Urinary bladder (tissue), 4 donors: ENCODE data around the gene ORAI3. TPM values are rescaled to one million over a fixed set of nuclear protein-coding genes. Genes with fewer than 3 reads are reported as not detected.

Source experiments
- DNase-seq: peaks from one replicate; pipeline ENCODE4 v3.0.0-alpha.2; 2015; ENCODE audit errors: extremely low spot score
- H3K27ac ChIP-seq: one replicate; pipeline ENCODE4 v1.5.1; 2013; ENCODE audit warnings: low read depth, mild to moderate bottlenecking, moderate library complexity
- H3K36me3 ChIP-seq: one replicate; pipeline ENCODE4 v1.6.1; 2013; ENCODE audit warnings: mild to moderate bottlenecking, moderate library complexity; ENCODE audit not compliant: insufficient read depth
- H3K4me1 ChIP-seq: one replicate; pipeline ENCODE4 v1.6.1; 2013; ENCODE audit warnings: mild to moderate bottlenecking, moderate library complexity; ENCODE audit not compliant: insufficient read depth
- H3K4me3 ChIP-seq: one replicate; pipeline ENCODE4 v1.5.1; 2013; ENCODE audit warnings: low read depth, low read length
- WGBS: extraction: QIAGEN DNeasy Blood & Tissue Kit; methylation state at CpG from one replicate; pipeline ENCODE4 v1.1.7; 2013; 5-methylcytosine and 5-hydroxymethylcytosine counted together
- polyA plus RNA-seq: library from polyadenylated mRNA; stranded (reverse); fragments of 200-250 nt; gene quantifications from one replicate; pipeline ENCODE4 v1.2.3, GENCODE V29; 2013
- small RNA-seq: library from RNA; depleted of rRNA; stranded (forward); fragments of <200 nt; gene quantifications from one replicate; pipeline ENCODE3, GENCODE V24; 2014
- total RNA-seq: library from RNA; depleted of rRNA; stranded (reverse); fragments of >200 nt; gene quantifications from one replicate; pipeline ENCODE4 v1.2.3, GENCODE V29; 2014
- donor health status: healthy with polysubstance abuse.
- donor health status: healthy.

Gene ORAI3
- total and polyA plus RNA-seq, 2 donors: 16.7 to 39.7 TPM

GRCh38 chr16:31002862-31003341, 54.0 kb downstream of the ORAI3 start:
- H3K36me3 ChIP-seq: no peaks in the 10 kb centered on the region
- no peak for DNase-seq
- H3K4me3 ChIP-seq: no peak overlapping the region
- WGBS: 75% methylated on average over 9 of the region's 9 CpGs
- H3K27ac ChIP-seq: no peak overlapping the region
- H3K4me1 ChIP-seq: no peaks in the 10 kb centered on the region

- no peaks in the 10 kb centered on the region for H3K4me1 ChIP-seq
- DNase-seq: no peak
- 83% methylated on average over 6 of the region's 6 CpGs for WGBS
- H3K27ac ChIP-seq: no peak overlapping the region
- no peak overlapping the region for H3K4me3 ChIP-seq
- no peaks in the 10 kb centered on the region for H3K36me3 ChIP-seq
Observed at GRCh38 chr16:31003744-31004143, 54.9 kb downstream of the ORAI3 start.

Small RNAs within 50 kb of the gene (small RNA-seq; reads per million reads assigned to genes)
- gene AC135048.1: not detected

Other genes starting within 250 kb of the ORAI3 start
- 15.0 TPM for gene SRCAP, start 249.9 kb upstream of the ORAI3 start, total RNA-seq
- 20.3 TPM for gene SRCAP, start 249.9 kb upstream of the ORAI3 start, polyA plus RNA-seq
- gene PHKG2, start 200.6 kb upstream of the ORAI3 start, total RNA-seq: 9.1 TPM
- 28.9 TPM for gene PHKG2, start 200.6 kb upstream of the ORAI3 start, polyA plus RNA-seq
- 1.3 TPM for gene CFAP119, start 187.0 kb upstream of the ORAI3 start, total RNA-seq
- 3.1 TPM for gene CFAP119, start 187.0 kb upstream of the ORAI3 start, polyA plus RNA-seq
- gene RNF40, start 186.7 kb upstream of the ORAI3 start, total RNA-seq: 47.3 TPM
- 57.6 TPM for gene RNF40, start 186.7 kb upstream of the ORAI3 start, polyA plus RNA-seq
- 7.2 TPM for gene ZNF629, start 161.9 kb upstream of the ORAI3 start, total RNA-seq
- 11.2 TPM for gene ZNF629, start 161.9 kb upstream of the ORAI3 start, polyA plus RNA-seq
- 31.7 TPM for gene BCL7C, start 55.0 kb upstream of the ORAI3 start, total RNA-seq
- gene BCL7C, start 55.0 kb upstream of the ORAI3 start, polyA plus RNA-seq: 33.2 TPM
- gene CTF1, start 52.5 kb upstream of the ORAI3 start, total RNA-seq: 2.1 TPM
- 16.8 TPM for gene CTF1, start 52.5 kb upstream of the ORAI3 start, polyA plus RNA-seq
- 9.6 TPM for gene FBXL19, start 25.5 kb upstream of the ORAI3 start, total RNA-seq
- 15.2 TPM for gene FBXL19, start 25.5 kb upstream of the ORAI3 start, polyA plus RNA-seq
- 2.9 TPM for gene SETD1A, start 8.7 kb downstream of the ORAI3 start, total RNA-seq
- gene SETD1A, start 8.7 kb downstream of the ORAI3 start, polyA plus RNA-seq: 14.6 TPM
- gene HSD3B7, start 36.1 kb downstream of the ORAI3 start, total RNA-seq: 11.0 TPM
- gene HSD3B7, start 36.1 kb downstream of the ORAI3 start, polyA plus RNA-seq: 20.3 TPM
- 0.74 TPM for gene STX1B, start 61.6 kb downstream of the ORAI3 start, total RNA-seq
- gene STX1B, start 61.6 kb downstream of the ORAI3 start, polyA plus RNA-seq: 0.47 TPM
- gene STX4, start 84.5 kb downstream of the ORAI3 start, total RNA-seq: 18.0 TPM
- gene STX4, start 84.5 kb downstream of the ORAI3 start, polyA plus RNA-seq: 68.2 TPM
- gene ZNF668, start 125.2 kb downstream of the ORAI3 start, total RNA-seq: 4.5 TPM
- gene ZNF668, start 125.2 kb downstream of the ORAI3 start, polyA plus RNA-seq: 10.7 TPM
- 9.4 TPM for gene ZNF646, start 125.4 kb downstream of the ORAI3 start, total RNA-seq
- gene ZNF646, start 125.4 kb downstream of the ORAI3 start, polyA plus RNA-seq: 11.5 TPM
- gene PRSS53, start 139.9 kb downstream of the ORAI3 start, total RNA-seq: 1.1 TPM
- 4.7 TPM for gene PRSS53, start 139.9 kb downstream of the ORAI3 start, polyA plus RNA-seq
- gene VKORC1, start 145.7 kb downstream of the ORAI3 start, total RNA-seq: 43.8 TPM
- 210 TPM for gene VKORC1, start 145.7 kb downstream of the ORAI3 start, polyA plus RNA-seq
- 10.4 TPM for gene BCKDK, start 159.3 kb downstream of the ORAI3 start, total RNA-seq
- 56.0 TPM for gene BCKDK, start 159.3 kb downstream of the ORAI3 start, polyA plus RNA-seq
- gene KAT8, start 168.6 kb downstream of the ORAI3 start, total RNA-seq: 41.2 TPM
- 64.5 TPM for gene KAT8, start 168.6 kb downstream of the ORAI3 start, polyA plus RNA-seq
- gene PRSS8, start 186.7 kb downstream of the ORAI3 start, total RNA-seq: 1.6 TPM
- 1.6 TPM for gene PRSS8, start 186.7 kb downstream of the ORAI3 start, polyA plus RNA-seq
- gene PRSS36, start 201.0 kb downstream of the ORAI3 start, total RNA-seq: 2.0 TPM
- 2.6 TPM for gene PRSS36, start 201.0 kb downstream of the ORAI3 start, polyA plus RNA-seq
- gene FUS, start 231.1 kb downstream of the ORAI3 start, total RNA-seq: 81.6 TPM
- gene FUS, start 231.1 kb downstream of the ORAI3 start, polyA plus RNA-seq: 159 TPM